OCI-LY3 (cell line): Measurements from ENCODE around the gene SGCE.

ENCODE experiments used
- EZH2phosphoT487 ChIP-seq: fragments of 200-600 bp; shearing (Covaris generic); IDR thresholded peaks from 2 replicates; pipeline ENCODE4 v1.6.1; 2018; ENCODE audit warnings: antibody characterized with exemption, mixed run types, low read depth
- TF ChIP-seq, protein P1 (sequence below): fragments of 200-600, 300-600 bp; sonication (generic); IDR thresholded peaks from 2 replicates; pipeline ENCODE4 v1.5.1; 2014; ENCODE audit warnings: antibody characterized with exemption, low read length, low read depth

- TF ChIP-seq, protein P1, sequence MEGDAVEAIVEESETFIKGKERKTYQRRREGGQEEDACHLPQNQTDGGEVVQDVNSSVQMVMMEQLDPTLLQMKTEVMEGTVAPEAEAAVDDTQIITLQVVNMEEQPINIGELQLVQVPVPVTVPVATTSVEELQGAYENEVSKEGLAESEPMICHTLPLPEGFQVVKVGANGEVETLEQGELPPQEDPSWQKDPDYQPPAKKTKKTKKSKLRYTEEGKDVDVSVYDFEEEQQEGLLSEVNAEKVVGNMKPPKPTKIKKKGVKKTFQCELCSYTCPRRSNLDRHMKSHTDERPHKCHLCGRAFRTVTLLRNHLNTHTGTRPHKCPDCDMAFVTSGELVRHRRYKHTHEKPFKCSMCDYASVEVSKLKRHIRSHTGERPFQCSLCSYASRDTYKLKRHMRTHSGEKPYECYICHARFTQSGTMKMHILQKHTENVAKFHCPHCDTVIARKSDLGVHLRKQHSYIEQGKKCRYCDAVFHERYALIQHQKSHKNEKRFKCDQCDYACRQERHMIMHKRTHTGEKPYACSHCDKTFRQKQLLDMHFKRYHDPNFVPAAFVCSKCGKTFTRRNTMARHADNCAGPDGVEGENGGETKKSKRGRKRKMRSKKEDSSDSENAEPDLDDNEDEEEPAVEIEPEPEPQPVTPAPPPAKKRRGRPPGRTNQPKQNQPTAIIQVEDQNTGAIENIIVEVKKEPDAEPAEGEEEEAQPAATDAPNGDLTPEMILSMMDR, result no peak
- TF ChIP-seq EZH2phosphoT487, result no peak
These were observed 25.1 kb downstream of the SGCE start for GRCh38 chr7:94630855-94631254.
